Stimulated activated CD8-positive, alpha-beta memory T cell treated with anti-CD3 and anti-CD28 coated beads, Interleukin-7, amount 100 ng/mL, for 24 hours (primary cell): ENCODE results near the gene ZNF394.

Experiments
- DNase-seq: peaks from one replicate; pipeline ENCODE4 v3.0.0-alpha.2; 2020; ENCODE audit warnings: low read depth

The ZNF394 gene

GRCh38 chr7:99493823-99494222, 6.3 kb downstream of the ZNF394 start:
- DNase-seq: no peak

DNA sequence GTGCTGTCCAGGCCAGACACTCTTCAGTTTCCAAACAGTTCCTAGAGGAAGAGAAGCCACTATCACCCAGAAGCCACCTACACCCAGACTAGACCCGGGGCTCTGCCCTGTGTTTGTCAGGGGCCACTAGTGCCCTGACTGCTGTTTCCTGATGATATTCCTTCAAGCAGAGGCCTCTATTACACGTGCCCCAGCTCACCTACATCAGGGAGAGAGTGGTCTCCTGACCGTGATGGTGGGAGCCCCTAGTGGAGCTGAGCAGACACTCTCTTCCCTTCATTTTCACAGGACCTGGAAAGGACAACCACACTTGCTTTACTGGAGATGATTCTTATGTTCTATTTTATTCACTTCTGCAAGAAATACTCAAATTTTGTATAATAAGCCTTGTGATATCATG, 9.2 kb downstream of the ZNF394 start:
- DNase-seq: no peak

DNA sequence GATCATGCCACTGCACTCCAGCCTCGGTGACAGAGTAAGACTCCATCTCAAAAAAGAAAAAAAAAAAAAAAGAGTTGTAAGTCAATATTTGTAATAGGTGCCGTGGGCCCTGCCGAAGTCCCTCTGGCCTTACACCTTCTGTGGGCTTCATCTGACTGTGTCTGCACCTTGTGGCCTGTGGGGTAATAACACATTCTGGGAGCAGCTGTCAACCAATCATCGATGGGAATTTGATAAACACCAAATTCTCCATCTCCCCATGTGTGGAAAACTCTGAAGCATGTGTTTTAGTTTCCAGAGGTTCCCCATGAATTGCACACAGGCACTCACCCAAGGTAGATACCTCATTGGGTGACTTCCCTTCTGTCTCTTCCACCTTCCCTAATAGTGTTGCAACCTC, 10.8 kb downstream of the ZNF394 start:
- DNase-seq: no peak

DNA sequence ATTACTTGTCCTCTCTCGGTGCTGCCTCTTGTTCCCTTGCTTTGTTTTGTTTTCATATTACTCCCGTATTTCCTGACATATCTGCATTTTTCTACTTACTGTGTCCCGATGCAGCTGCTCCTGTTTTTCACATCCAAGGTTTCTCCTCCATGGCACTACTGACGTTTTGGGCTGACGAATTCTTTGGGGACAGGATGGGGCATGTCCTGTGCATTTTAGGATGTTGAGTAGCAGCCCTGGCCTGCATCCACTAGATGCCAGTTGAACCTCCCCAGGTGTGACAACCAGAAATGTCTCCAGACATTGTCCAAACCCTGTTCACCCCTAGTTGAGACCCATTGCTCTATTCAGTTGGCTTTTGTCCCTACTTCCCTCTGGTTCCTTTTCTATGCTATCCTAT, 15.0 kb downstream of the ZNF394 start:
- DNase-seq: no peak

DNA sequence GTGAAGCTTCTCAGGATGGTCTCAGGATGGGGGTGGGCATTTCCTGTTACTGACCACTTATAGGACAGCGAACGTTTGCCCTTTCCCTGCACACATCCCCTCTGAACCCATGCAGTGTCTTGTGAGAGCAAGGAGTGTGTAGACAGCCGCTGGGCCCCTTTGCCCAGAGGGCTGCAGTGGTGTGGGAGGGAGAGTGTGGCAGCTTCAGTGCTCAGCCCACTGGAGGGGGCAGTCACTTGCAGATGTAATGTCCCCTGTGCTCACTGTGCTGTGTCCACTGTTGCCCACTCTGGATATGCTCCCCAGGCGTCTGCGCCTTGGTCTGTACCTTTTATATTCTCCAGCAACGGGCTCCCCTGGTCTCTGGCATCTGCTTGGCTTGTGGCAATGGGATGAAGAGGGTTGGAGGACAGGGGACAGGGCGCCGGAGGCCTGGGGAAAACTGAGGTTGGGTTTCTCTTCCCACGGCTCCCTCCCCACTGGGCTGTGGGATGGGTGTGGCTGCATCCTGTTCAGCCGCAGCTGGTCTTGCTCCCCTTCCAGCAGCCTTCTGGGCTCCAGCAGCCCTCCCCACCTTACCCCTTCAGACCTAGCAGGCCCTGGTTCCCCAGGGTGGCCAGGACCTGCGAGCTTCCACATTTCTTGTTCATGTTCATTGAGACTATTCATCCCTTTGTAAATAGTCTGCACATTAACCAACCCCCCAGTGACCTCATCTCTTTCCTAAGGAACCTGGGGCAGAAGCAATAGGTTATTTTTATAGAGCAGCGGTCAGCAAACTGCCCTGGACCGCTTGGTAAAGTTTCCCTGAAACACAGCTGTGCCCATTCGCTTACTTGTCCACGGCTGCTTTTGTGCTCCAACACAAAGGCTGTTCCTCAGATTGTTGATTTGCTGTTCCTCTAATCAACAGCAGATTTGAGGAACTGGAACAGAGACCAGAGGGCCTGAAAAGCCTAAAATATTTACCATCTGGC, 21.3 kb downstream of the ZNF394 start:
- no peak for DNase-seq

DNA sequence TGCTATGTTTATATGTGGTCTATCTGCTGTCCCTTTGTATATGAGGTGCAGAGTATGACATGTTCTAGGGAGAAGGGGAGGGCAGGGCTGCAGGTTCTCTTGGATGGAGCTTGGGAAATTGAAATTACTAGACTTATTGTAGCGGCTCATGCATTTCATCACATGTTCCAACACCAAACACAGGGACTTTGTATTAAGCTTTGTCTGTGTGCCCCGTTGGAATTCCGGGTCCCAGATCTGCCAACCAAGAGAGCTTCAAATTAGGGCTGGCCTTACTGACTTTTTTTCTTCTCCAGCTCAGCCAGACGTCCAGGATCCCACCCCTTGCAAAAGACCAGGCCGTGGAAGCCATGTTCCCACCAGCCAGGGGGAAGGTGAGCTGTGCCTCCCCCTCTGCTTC, 24.0 kb downstream of the ZNF394 start:
- DNase-seq: no peak

- DNase-seq: no peak
Measured at GRCh38 chr7:99473315-99473596, 26.8 kb downstream of the ZNF394 start.

GRCh38 chr7:99472561-99473314, 27.3 kb downstream of the ZNF394 start, which contains the start of gene ZNF789:
Gene ZNF789 (plus strand): TSS chr7:99472890. CDS start chr7:99476457, 3,567 bp downstream.
- DNase-seq: peak; percentile 94

GRCh38 chr7:99469381-99470065, 30.6 kb downstream of the ZNF394 start:
- DNase-seq: no peak

DNA sequence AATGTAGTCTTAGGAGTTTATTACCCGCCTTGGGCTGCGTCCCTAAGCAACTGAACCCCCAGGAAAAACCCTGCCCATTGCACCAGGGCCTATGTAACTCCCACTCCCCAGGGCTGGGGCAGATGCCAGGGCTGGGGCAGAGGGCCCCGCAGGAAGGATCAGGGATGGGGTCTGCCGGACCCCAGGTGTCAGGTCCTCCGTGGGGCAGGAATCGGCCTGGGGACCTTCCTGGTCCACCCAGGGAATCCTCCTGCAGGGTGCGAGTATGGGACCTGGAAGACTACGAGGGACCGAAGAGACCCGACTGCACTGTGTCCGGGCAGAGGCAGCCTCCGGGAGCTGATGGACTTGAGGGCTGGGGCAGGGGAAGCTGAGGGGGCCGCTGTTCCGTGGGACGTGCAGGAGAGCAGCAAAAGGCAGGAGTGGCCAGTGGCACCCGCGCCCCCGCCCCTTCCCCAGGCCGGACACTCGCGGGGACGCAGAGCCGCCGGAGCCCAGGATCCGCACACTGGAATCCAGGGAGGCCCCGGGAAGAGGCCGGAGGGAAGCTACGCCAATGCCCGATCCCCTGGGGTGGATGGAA, 31.7 kb downstream of the ZNF394 start:
- no peak for DNase-seq

DNA sequence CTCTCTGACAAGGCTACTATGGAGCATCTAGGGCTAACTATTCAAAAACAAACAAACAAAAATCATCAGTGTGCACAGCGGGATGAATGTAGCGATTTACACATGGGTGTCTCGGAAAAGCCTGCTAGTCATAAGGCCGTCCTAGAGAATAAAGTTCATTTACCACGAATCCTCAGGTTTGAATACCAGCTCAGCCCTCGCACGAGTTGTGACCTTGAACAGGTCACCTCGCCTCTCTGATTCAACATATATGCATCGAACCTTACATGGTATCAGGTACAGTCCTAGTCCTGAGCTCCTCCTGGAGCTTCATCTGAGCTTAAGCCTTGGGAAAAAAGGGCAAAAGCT, 34.7 kb downstream of the ZNF394 start:
- DNase-seq: no peak

GRCh38 chr7:99461221-99461620, 38.9 kb downstream of the ZNF394 start:
- no peak for DNase-seq

DNA sequence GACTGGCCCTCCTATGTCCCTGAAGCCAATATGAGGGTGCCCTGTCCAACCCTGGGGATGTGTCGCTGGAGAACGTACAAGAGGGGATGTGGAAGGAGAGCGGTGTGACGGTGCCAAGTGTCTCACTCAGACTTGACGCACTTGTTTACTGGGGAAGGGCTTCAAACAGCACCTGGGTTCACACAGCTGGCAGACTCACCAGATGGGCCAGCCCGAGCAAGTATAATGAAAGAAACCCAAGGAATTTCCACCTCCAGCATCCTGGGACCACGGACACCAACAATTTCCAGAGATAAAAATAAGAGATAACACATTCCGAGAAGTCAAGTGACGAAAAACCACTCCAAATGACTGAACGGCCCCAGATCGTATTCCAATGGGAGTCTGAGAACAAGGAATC, 39.4 kb downstream of the ZNF394 start:
- no peak for DNase-seq

- no peak for DNase-seq
Measured at GRCh38 chr7:99459087-99459486, 41.0 kb downstream of the ZNF394 start.

DNA sequence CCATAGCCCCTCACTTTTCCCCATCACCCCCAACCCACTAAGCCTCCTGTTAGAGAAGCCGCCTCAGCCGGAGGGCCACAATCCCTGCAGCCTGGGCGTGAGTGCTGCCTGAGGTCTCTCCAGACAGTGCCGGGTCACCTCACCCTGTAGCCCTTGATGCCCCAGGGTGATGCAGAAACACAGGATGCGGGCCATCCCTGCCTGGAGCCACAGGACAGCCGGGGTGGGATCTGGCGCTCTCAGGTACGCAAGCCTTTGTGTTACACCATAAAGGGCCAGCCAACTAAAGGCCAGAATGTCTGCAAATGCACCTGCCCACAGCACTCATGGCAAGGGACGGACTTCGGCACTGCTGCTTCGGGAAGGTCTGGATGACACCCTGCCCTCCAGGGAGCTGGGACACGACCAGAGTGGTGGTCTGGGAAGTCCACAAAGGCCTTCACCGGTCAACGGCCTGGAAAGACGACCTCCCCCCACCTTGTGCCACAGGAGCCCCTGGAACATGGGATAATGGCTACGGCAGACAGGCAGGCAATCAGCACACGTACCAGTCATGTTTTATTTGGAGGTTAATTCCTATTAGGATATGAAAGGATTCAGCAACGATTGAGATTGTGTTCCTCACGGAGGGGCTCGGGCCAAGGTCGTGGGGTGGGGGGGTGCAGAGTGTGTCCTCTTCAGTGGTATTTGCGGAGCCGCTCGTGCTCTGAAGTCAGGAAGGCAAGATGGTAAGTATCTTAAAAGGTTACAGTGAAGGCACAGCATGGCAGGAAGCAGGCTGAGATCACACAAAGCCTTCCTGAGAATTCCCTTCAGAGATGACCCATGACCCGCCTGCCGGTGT, 42.2 kb downstream of the ZNF394 start:
- no peak for DNase-seq

DNA sequence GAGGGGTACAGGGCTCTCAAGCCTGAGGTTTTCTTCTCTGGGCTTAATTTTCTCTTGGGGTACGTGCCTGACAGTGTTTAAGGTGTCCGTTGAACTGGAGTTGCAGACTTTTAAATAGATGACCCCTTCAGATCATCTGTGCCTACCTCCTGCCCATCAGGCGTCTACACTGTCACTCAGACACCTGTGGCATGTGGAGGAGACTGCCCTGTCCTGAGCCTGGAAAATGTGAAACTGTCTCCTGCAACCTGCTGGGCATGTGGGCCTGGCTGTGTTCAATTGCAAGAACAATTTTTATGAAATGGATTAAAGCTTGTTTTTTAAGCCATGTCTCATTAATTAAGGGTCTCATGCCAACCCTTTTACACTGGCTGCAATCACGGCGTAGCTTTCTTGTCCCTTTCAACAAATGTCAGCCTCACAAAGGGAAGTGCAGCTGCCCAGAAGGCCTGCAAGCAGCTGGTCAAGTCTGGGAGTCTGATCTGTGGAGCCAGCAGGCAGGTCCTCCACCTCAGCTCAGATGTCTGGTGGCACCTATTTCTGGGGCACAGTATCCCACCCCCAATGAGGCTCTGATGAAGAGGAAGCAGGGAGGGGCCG, 42.9 kb downstream of the ZNF394 start:
- DNase-seq: no peak

DNA sequence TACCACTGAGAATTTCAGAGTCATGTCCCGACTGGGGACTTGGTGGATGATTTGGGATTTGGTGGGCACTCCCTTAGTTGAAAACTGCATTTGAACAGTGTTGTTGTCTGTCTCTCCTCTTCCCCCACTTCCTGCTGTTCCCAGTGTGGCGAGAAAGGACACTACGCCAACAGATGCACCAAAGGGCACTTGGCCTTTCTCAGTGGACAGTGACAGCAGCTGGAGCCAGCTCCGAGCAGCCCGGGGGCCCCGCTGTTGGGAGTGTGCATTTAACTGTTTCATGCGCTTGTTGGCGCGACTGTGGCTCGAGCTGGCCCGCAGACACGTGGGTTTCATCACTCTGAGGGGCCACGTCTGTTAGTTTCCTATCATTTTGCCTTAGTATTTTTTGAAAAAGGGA, 43.8 kb downstream of the ZNF394 start:
- no peak for DNase-seq

DNA sequence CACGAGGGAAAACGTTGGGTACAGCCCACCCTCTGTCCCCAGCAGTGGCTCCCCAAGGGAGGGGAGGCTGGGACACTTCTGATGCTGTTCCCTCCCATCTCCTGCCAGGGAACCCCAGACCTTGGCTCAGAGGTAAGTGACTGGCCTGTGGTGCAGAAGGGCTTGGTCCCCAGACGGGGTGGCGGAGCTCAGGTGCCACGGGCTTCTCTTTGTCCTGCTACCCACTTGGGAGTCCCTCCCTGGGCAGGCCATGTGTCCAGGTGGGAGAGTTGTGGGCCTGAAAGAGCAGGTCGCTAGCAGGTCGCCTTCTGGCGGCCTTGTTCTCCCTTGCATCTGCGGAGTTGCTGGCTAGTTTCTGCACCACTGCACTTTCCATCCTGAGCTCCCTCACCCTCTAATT, 44.2 kb downstream of the ZNF394 start:
- DNase-seq: no peak

- DNase-seq: no peak
Measured at GRCh38 chr7:99453105-99453504, 47.0 kb downstream of the ZNF394 start.

GRCh38 chr7:99452541-99452940, 47.5 kb downstream of the ZNF394 start:
- no peak for DNase-seq

GRCh38 chr7:99451936-99452335, 48.1 kb downstream of the ZNF394 start:
- DNase-seq: no peak
